HL-60/S4 treated with retinoic acid at 250 ng/mL for 4 days and 3 days (cell line): ENCODE data around the gene RTL5.
"Not testable (repeated sequence)": the region's sequence is repeated elsewhere in the genome, so short reads cannot be mapped to it uniquely, and the experiment has no call there.

Experiments used
- in situ Hi-C: fragments of 300-500 bp; cut with MboI; formaldehyde crosslinking; loops from 2 replicates; pipeline ENCODE4 v1.7.0; 2022; ENCODE audit warnings: low sequenced_read_pairs

RTL5 gene

DNA sequence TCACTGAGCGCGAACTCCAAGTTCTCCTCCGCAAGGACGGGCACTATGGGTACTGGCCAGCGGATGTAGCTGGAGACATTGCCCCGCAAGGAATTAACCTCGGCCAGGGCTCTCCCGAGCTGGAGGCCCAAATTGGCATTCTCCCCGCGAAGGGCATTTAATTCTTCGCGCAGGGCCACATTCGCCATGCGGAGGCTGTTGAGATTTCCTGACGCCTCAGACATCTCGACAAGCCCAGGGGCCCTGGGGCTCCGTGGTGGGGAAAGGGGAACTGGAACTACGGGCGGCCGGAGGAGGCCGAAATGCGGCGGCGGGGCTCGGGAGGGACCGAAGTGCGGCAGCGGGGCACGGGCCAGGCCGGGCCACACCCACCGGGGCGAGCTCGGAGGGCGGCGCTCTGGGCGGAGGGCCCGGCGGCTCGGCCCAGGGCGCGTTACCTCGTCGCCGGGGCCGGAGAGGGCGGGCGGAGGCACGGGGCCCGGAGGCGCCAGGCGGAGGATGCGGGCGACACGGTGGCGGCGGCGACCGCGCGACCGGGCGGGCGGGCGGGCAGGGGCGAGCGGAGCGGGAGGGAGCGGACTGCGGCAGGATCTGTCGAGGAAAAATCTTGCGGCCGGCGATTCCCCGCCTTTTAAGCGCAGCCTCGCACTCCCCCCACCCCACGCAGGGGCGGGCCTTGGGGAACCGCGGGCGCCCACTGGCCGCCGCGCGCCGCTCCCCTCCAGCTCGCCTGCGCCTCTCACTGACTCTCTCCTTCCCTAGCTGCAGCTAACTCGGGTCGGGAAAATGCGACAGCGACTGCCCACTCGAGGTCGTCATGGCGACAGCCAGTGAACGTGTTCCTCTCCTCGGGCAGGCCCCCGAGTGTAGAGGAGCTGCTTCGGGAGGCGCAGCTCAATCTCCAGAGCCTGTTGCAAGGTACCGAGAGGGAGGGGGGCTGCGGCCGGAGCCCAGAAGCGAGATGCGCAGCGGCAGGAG is at the start of gene RTL5:
RTL5 (minus strand) TSS at position 599 of the 978 bp plus-strand sequence.
- in situ Hi-C loops, result no loop called here

DNA sequence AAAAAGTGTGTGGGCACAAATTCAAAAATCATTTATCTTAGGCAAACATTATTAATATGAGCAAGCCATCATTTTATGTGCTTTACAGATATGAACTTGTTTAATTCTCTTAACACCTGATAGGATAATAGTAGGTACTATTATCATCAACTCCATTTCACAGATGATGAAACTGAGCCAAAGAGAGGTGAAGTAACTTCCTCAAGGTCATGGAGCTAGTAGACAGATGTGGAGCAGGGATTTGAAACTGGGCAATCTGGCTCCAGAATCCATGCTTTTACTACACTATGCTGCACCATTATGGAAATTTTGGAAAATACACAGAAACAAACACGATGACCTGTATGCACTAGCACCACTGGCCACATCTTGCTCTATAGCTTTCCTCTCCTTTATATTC is 48.8 kb upstream of the RTL5 start:
- in situ Hi-C loops, result no loop called here

DNA sequence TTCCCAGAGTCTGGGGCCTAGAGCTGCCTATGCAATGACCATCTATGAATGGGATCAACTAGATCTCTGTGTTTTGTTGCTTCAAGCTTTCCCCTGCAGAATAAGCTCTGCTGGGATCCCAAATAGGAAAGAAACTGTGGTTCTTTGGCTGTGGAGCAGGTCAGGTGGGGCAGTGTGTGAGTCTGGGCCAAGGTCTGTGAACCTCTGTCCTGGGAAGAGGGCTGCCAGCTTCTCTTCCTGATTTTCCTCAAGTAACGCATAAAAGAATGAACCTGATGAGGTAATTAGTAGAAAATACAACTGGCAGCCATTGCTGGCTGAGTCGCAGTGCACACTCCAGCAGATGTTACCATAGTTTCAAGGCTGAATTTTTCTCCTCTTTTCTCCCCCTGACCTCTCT is 45.3 kb upstream of the RTL5 start:
- in situ Hi-C loops, result no loop called here

GRCh38 chrX:72176289-72176688 is 44.6 kb upstream of the RTL5 start:
- in situ Hi-C loops, result not testable (repeated sequence)

DNA sequence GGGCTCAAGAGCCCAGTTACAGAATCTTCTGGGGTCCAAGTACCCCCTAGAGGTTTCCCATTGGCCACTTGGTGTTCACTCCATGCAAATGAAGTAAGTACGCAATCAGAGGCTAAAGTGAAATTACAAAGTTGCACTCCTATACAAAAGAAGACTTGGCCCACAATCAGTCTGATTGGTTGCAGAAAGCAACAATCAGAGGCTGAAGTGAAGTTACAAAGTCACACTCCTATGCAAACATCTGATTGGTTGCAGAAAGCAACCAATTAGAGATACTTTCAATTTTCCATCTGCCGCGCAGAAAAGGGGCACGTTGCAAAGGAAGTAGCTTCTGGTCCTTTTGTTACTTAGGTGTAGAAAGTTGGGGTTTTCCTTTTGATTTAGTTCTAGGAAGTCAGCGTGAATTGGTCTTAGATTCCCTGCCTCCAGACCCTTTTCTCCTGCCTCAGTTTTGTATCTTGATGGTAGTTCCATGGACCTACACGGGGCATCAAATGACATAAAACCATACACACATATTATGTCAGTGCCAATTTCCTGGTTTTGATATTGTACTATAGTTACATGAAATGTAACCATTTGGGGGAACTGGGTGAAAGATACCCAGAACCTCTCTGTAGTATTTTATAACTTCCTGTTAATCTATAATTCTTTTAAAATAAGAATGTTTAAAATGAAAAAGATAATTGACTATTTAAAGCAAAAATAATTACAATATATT is 37.5 kb upstream of the RTL5 start:
- in situ Hi-C loops, result no loop called here

DNA sequence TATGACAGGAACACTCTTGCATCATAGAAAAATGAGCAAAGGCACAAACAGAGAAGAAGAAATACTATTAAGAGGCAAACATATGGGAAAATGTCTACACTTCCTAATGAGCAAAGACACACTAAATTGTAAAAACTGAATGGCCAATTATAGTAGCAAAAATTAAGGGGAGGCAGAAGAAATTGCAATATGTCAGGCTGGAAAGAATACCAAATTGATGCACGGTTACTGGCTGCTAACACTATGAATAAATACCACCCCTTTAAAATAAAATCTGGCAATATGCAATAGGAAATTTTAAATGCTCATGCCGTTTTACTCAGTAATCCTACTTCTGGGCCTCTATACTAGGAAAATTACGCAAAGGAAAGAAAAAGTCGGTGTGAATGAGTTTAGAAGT is 33.8 kb upstream of the RTL5 start:
- in situ Hi-C loops, result no loop called here

- in situ Hi-C loops, result no loop called here
These were observed 28.1 kb upstream of the RTL5 start for GRCh38 chrX:72159769-72160168.

DNA sequence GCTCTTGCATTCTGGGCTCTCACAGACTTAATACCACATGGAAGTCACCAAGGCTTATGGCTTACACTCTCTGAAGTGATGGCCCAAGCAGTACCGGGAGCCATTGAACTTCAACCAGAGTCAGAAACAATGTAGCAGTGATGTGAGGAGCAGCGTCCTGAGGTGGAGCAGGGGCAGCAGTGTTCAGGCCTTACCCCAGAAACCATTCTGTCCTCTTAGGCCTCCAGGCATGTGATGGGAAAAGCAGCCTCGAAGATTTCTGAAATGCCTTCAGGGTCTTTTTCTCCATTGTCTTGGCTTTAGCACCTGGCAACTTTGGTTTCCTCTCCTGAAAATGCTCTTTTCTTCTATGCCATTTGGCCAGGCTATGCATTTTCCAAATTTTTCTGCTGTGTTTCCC is 27.1 kb upstream of the RTL5 start:
- in situ Hi-C loops, result no loop called here

- in situ Hi-C loops, result no loop called here
These were observed 14.8 kb upstream of the RTL5 start for GRCh38 chrX:72146527-72146926.

GRCh38 chrX:72145181-72145580 is 13.5 kb upstream of the RTL5 start:
- in situ Hi-C loops, result no loop called here

- in situ Hi-C loops, result no loop called here
These were observed 11.8 kb upstream of the RTL5 start for GRCh38 chrX:72143609-72143907.

DNA sequence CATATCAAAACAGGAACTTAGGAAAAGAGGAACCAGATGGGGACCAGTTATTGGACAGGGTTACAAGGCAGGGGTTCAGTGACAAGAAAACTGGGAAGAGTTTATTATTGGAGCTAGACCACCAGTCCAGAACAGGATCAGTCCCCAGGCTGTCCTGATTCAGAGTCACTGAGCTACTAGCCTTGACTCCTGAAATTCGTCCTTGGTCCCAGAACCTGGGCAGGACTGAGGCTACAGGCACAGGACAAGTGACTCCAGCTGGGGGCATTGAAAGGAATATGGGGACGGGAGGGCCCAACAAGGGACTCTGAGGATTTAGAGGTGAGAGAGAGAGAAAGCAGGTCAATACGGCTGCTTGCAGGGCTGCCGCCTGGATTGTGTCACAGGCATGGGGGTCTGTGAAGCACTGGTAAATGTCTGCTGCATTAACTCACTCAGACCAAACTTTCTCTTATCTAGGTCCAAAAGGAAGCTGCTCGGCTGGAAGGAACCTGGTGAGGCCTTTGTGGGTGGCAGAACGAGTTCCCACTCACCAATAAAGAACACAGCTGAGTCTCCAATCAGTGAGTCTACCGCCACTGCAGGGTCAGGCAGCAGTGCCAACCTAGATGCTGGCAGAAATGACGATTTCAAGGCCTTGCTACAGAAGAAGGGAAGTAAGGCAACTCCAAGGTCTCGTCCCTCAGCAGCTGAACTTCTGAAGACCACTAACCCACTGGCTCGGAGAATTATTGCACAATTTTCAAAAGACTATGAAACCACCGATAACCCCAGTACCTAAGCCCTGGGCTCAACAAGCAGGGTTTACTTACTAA is 11.3 kb upstream of the RTL5 start:
- in situ Hi-C loops, result no loop called here

DNA sequence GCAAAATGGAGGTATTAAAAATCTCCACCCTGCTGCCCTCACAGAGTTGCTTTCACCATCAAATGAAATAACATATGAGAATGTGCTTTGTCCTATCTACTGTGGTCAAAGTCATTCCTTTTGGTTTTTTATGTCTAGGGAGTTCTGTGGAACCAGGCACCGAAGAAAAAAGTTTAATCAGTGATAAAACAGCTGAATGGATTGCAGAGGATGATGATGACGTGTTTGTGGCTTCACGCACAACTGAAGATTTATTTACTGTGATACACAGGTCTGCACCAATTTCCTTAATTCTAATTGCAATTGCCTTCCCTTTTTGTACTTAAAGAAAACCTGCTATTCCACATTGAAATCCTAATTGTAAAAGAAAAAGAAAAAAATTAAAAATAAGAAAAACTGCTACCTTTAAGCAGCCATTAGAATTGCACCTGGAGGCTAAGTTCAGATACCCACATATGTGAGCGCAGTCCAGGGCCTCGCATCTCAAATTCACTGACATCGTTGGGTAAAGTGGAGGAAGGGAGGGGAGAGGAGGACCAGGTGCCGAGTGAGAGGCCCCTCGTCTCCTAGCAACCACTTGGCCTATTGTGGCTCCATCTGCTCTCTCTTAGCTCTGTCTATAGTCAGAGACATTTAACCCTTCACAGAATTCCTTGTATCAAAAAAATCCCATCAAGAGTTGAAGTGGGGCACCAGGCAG is 10.5 kb upstream of the RTL5 start:
- in situ Hi-C loops, result no loop called here

DNA sequence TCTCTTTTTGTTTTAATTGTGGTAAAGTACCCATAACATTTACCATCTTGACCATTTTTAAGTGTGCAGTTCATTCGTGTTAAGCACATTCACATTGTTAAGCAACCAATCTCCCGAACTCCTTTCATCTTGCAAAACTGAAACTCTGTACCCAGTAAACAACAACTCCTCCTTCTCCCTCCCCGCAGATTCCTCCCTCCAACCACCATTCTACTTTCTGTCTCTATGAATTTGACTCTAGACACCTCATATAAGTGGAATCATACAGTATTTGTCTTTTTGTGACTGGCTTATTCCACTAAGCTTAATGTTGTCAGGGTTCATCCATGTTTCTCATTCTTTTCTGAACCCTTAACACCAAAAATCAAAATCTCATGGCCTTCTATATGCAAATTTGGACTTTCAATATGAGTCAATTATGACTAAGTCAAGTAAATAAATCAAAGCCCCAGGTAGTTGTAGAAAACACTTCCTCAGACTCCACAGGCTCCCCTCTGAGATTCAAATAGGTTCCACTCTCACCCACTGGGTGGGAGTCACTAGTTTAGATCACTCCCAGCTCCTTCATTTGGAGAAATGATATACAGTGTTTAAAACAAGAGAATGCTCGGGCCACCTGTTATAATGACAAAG is 9.8 kb upstream of the RTL5 start:
- in situ Hi-C loops, result no loop called here

GRCh38 chrX:72139538-72139937 is 7.8 kb upstream of the RTL5 start:
- in situ Hi-C loops, result no loop called here

GRCh38 chrX:72137846-72138495 is 6.3 kb upstream of the RTL5 start:
- in situ Hi-C loops, result no loop called here

- in situ Hi-C loops, result no loop called here
These were observed 2.3 kb upstream of the RTL5 start for GRCh38 chrX:72133851-72134546.

DNA sequence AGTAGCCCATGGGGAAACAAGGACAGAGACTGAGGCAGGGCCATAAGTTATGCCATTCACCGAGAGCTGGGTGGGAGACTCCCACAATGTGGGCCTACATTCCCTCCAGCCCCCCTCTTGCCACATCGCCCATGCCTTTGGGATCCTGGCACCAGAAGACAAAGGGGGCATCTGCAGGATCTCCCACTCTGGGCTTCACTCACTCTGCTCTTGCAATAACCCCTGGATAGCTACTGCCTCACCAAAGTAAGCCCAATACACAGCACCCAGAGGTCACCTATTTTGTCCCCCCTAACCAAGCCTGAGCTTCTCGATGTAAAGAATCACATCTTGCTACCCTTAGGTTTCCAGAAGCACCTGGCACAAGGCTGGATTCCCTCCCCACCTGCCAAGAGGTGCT is 741 bp upstream of the RTL5 start:
- in situ Hi-C loops, result no loop called here

DNA sequence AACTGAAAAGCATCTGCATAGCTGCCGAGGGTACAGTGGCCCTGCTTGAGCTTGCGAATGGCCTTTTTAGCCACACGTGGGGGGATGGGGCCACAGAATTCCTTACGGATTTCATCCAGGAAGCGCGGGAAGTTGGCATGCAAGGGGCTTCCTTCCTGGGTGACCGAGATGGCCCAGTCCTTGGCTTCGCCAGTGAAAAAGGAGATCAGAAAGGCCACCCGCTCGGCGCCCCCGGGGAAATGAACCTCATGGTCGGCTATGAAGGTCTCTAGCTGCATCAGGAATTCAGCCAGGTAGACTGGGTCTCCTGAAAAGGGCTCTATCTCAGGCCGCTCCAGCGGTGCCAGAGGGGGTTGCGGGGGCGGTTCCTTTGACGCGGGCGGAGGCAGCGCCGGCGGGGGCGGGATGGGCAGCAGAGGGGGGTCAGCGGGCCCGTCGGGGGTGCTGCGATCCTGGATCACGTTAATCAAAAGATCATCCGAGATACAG is 909 bp downstream of the RTL5 start:
- in situ Hi-C loops, result no loop called here
